ENCODE measurements around the gene MRFAP1L1.
"Not testable (repeated sequence)": the region's sequence is repeated elsewhere in the genome, so short reads cannot be mapped to it uniquely, and the experiment has no call there.

MRFAP1L1 gene

DNA sequence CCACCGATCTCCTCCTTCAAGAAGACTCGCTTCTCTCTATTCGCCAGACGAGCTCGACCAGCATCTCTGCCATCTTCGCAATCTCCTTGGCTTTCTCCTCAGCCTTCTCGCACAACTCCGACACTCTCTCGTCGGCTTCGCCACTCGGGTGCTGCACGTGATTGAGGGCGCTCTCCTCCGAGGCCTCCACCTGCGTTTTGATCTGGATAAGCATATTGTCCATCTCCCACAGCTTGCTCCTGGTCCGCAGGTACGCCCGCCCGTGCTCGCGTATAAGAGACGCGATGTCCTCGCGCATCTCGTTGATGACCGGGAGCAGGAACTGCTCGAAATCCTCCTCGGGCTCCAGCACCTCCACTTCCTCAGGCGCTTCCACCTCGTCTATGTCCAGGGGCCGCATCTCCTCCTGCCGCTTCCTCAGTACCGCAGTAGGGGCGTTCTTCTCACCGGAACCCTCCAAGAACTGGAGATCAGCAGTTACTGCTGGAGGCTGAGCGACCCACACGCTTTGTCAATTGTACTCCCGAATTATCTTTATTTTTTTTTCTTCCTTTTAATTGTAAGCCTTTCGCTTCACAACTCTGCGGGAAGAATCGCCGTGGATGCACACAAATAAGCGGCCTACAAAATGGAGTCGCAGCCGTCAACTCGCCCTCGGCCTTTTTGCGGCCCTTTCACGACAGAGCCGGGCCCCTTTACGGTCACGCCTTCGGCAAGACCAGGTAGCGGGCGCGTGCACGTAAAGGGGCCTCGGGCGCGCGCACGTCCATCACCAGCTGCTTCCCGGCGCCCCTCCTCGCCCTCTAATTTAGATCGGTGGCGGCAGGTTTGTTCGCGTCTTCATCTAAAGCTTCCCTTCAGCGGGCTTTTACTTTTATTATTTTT lies at the start of gene MRFAP1L1:
TSS of gene MRFAP1L1 (minus strand) at position 636 of the 885 bp plus-strand sequence. CDS start at position 400, 236 bp downstream.
- peak; percentile 83 to 89 (median 86) for DNase-seq (ENCODE audit: low read depth in 2 of 3, low spot score in 2 of 3)

DNA sequence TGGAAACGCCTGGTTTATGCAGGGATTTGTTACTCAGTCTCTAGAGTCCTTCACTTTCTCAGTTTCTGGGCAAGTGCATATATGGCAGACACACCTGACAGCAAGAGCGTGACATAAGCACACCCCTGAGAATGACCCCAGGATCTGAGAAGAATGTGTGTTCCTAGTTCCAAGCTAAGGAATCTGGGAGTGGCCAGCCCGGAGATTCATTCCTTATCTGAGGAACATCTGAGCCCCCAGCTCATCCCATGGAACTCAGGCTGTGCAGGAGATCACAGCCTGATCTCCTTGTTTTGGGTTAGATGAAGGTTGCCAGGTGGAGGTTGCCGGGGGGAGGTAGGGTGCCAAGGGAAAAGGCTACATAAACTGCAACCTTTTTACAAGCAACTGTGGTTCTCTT lies 49.1 kb upstream of the MRFAP1L1 start:
- DNase-seq (ENCODE audit: low read depth in 2 of 3, low spot score in 2 of 3), result no peak

DNA sequence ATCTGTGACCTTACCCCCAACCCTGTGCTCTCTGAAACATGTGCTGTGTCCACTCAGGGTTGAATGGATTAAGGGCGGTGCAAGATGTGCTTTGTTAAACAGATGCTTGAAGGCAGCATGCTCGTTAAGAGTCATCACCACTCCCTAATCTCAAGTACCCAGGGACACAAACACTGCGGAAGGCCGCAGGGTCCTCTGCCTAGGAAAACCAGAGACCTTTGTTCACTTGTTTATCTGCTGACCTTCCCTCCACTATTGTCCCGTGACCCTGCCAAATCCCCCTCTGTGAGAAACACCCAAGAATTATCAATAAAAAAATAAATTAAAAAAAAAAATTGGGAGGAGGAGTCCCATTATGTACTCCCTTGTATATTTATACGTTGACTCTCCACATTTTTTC lies 46.7 kb upstream of the MRFAP1L1 start:
- not testable (repeated sequence) for DNase-seq (ENCODE audit: low read depth in 2 of 3, low spot score in 2 of 3)

- DNase-seq (ENCODE audit: low read depth in 2 of 3, low spot score in 2 of 3), result no peak
Observed at GRCh38 chr4:6755088-6755753, 45.6 kb upstream of the MRFAP1L1 start.

DNA sequence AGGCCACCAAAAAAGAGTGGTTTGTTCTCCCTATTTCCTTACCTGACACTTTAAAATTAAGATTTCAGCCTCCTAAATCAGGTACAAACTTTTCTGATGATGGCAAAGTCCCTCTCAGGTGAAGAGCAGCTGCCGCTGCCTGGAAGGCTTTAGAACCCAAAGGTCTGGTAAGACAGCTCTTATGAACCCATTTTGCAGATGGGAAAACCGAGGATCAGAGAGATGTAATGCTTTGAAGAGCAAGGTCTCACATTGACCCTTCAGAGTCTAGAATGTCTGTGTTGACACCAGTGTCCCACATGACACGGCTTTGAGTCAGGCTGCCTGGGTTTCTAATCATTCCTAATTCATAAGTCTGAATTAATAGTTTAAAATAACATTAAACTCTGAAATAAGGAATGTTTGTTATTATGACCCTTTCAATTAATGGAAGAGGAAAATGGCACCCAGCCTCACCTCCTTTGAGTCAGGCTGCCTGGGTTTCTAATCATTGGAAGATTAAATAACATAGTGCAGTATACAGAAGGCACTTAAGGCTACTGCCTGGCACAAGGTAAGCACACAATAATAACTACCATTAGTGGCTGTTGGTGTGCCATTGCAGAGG lies 44.9 kb upstream of the MRFAP1L1 start:
- no peak for DNase-seq (ENCODE audit: low read depth in 2 of 3, low spot score in 2 of 3)

- DNase-seq (ENCODE audit: low read depth in 2 of 3, low spot score in 2 of 3), result no peak
Observed at GRCh38 chr4:6753891-6754290, 44.2 kb upstream of the MRFAP1L1 start.

- no peak for DNase-seq (ENCODE audit: low read depth in 2 of 3, low spot score in 2 of 3)
Observed at GRCh38 chr4:6753103-6753560, 43.5 kb upstream of the MRFAP1L1 start.

DNA sequence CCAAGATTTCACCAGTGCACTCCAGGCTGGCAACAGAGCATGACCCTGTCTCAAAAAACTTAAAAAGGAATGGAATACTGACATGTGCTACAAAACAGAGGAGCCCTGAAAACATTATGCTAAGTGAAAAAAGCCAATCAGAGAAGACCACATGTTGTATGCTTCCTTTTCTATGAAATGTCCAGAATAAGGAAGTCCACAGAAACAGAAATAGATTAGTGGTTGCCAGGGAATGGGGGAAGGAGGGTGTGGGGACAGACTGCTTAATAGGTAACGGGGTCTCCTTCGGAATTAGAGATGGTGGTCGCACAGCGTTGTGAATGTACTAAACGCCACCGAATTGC lies 42.8 kb upstream of the MRFAP1L1 start:
- no peak for DNase-seq (ENCODE audit: low read depth in 2 of 3, low spot score in 2 of 3)

DNA sequence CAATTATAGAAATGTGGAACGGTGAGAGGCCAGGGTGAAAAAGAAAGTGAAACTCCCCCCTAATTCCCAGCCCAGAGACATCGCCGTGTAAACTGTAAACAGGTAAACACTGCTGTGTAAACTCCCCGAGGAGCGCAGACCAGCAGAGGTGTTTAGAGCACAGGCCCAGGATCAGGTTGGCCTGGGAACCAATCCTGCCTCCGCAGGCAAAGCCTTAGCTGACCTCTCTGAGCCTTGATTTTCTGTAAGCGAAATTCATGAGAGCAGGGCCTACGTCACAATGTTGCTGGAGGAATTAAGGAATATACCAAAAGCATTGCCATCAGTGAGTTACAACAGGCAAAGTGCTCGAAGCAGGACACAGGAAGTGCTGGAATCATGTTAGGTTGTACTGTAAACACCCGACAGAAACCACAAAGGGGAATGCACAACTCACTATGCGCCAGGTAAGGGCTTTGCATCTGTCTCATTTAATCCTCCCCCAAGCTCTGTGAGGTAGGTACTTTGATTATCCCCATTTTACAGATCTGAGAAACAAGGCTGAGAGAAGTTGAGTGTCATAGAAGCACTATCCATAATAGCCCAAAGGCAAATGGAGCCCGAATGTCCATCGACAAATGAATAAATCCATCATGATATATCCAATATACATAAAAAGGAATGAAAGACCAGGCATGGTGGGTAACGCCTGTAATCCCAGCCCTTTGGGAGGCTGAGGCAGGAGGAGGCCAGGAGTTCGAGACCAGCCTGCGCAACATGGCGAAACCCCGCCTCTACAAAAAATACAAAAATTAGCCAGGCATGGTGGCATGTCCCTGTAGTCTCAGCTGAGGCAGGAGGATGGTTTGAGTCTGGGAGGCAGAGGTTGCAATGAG lies 42.2 kb upstream of the MRFAP1L1 start:
- DNase-seq (ENCODE audit: low read depth in 2 of 3, low spot score in 2 of 3), result no peak

DNA sequence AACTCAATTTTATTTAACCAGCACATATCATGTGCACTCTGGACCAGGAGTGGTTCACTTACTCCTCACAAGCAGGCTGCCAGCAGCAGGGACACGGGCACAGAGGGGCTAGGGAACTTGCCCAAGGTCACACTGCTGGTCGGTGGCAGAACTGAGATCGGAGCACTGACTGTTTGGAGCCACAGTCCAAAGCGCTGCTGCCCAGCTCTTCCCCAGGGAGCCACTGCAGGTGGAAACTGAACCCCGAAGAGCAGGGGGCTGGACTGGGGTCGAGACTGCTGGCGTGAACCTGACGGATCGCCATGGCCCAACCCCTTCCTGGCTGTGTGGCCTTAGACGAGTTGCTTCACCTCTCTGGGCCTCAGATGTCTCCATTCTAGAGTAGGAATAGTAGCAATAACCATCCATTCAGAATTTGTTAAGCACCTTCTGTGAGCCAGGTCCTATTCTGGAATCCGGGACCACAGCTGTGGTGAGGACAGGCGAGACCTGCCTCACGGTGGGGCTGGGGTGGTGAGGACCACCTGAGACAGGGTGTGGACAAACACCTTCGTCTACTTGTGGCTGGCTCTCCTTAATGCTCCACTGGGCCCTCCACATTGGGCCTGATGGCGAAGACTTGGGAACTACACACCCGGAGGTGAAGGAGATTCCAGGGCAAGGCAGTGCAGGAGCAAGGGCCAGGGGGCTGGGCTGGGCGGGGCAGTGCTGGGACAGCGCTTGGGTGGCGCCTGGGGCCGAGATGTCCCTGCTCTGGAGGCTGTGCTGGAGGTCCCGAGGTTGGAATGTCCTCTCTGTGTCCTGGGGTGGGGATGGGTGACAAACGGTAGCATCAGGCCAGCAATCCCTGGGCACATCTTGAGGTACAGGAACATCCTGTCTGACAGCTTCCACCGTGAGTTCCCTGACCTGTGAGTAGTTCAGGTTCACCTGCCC lies 40.9 kb upstream of the MRFAP1L1 start:
- no peak for DNase-seq (ENCODE audit: low read depth in 2 of 3, low spot score in 2 of 3)

DNA sequence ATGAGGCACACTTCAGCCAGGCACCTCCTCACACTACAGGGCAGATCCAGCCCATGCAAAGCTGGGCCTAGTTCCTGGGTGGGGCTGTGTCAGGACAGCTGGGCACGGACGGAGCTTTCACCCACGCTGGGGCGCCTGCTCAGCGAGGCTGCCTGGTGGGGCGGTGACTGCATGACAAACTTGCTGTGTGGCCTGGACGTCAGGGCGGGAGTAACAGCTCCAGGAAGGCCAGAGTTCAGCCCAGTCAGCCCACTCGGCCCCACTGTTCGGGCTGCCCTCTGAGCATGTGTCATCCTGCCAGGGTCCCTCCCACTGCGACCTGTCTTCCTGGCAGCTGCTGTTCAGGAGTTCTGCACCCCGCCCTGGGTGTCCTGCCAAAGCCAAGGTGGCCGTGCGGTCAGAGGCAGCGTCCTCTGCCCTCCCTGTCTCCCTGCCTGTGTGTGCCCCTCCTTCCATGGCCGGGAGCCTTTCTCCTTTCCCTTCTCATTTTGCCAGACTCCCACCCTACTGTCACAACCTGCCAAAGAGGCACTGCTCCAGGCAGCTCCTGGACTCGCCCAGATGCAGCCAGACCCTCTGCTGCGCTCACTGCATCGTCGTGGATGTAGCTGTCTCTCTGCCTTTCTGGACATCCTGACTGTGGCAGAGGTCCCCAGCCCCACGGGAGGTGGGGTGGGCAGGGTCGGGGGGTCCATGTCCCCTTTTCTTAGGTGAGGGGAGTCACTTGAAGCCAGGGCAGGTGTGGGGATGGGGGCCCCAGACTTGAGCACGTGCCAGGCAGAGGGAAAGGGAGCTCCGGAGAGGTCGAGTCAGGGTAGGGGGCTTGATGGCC lies 39.9 kb upstream of the MRFAP1L1 start:
- DNase-seq (ENCODE audit: low read depth in 2 of 3, low spot score in 2 of 3), result no peak

DNA sequence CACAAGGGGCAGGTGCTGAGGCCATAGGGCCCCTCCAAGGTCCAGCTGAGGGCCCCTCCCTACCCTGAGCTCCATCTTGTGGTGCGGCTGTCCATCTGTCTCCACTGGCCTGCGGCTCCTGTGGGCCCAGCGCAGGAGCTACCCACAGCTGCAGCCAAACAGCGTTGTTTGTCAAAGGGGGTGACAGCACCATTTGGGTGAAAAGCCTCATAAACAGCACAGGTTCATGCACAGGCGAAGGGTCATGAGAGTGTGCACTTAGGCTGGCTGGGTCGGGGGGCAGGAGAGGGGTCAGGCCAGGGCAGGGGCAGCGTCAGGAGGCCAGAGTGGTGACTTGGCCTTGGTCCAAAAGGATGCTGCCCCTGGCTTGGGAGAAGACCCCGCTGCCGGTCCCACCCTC lies 38.6 kb upstream of the MRFAP1L1 start:
- DNase-seq (ENCODE audit: low read depth in 2 of 3, low spot score in 2 of 3), result no peak

- DNase-seq (ENCODE audit: low read depth in 2 of 3, low spot score in 2 of 3), result no peak
Observed at GRCh38 chr4:6747294-6748051, 37.8 kb upstream of the MRFAP1L1 start.

GRCh38 chr4:6746721-6747293 lies 37.1 kb upstream of the MRFAP1L1 start:
- DNase-seq (ENCODE audit: low read depth in 2 of 3, low spot score in 2 of 3), result no peak

DNA sequence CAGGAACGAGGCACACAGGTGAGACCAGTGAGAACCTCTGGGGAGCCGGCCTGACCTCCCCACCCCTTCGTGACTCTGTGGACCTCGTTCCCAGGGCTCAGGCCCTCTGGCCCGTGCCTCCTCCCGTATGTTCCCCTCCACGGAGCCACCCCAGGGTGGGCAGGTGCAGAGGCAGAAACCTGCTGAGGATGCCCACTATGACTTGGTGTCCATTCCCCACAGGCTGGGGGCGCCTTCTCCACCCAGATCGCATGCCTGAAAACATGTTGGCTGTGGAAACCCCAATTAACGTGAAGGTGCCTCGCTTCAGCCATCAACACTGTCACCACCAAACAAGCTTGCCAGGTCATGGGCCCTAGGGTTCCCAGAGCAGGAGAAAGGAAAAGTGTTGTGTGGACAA lies 33.3 kb upstream of the MRFAP1L1 start:
- no peak for DNase-seq (ENCODE audit: low read depth in 2 of 3, low spot score in 2 of 3)

DNA sequence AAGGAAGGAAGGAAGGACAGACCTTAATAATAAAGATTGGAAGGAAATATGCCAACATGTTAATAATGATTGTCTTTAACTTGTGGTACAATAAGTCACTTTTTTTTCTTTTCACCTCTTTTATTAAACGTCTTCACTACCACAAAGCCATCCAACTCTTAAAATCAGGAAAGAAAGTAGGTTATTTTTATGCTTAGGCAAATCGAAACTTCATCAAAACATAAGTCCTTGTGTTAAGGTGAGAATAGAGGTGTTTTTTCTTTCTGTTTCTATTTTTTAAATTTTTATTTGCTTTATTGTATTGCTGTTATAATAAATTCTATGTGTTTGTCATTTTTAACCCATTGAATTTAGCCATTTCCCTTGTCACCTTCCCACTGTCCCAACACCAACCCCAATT lies 32.8 kb upstream of the MRFAP1L1 start:
- DNase-seq (ENCODE audit: low read depth in 2 of 3, low spot score in 2 of 3), result no peak

DNA sequence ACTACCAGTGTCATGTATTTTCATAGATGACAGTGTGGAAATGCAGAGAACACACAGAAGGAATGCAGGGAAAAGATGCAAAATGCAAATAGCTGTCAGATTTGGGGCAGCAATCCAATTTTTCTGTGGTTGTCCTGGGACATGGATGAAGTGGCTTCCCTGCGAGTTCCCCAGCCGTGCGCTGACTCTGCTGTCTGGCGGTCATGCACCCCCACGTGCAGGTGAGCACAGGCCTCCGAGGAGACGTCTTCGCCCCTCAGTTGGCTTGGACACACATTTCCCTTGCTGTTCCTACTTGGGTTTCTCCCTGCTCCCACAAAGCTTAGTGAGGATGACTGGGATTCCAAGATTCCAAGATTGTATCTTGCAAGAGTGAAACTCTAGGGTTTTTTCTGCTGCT lies 30.7 kb upstream of the MRFAP1L1 start:
- no peak for DNase-seq (ENCODE audit: low read depth in 2 of 3, low spot score in 2 of 3)

DNA sequence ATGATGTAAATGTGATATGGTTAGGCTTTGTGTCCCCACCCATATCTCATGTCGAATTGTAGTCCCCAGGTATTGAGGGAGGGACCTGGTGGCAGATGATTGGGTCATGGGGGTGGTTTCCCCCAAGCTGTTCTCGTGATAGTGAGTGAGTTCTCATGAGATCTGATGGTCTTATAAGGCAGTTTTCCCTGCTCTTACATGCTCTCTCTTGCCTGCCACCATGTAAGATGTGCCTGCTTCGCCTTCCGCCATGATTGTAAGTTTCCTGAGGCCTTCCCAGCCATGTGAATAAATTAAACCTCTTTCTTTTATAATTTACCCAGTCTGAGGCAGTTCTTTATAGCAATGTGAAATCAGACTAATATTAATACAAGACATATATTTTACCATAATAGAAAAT lies 30.3 kb upstream of the MRFAP1L1 start:
- DNase-seq (ENCODE audit: low read depth in 2 of 3, low spot score in 2 of 3), result no peak

Measured in activated CD8-positive, alpha-beta memory T cell treated with anti-CD3 and anti-CD28 coated beads for 48 hours (primary cell).